ENCODE data around the gene PDGFC. TPM values are rescaled to one million over a fixed set of nuclear protein-coding genes. Genes with fewer than 3 reads are reported as not detected.

PDGFC gene
- total and polyA plus RNA-seq, 8 donors = 4.9 to 39.8 (median 10.8) TPM

DNA sequence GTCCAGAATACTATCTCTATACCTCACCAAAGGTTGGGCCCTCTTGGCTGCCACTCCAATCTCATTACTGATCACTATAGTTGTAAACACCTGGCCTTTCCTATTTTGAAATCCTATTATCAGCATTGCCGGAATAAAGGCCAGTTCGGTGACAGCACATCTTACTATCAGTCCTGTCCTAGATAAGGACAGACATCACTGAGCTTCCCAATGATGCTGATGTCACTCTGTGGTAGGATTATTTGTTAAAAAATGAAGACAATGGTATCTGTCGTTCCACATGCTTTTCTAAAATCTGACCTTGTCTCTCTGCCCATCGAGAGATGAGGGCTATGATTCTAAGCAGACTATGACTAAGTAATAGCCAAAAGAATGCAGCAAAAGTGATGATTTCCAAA, 260.4 kb downstream of the PDGFC start:
- no peak for TF ChIP-seq POLR2A (IDR thresholded peaks at IDR 0.05)
- no peak for TF ChIP-seq POLR2AphosphoS5 (IDR thresholded peaks at IDR 0.05)
- TF ChIP-seq, protein P1, sequence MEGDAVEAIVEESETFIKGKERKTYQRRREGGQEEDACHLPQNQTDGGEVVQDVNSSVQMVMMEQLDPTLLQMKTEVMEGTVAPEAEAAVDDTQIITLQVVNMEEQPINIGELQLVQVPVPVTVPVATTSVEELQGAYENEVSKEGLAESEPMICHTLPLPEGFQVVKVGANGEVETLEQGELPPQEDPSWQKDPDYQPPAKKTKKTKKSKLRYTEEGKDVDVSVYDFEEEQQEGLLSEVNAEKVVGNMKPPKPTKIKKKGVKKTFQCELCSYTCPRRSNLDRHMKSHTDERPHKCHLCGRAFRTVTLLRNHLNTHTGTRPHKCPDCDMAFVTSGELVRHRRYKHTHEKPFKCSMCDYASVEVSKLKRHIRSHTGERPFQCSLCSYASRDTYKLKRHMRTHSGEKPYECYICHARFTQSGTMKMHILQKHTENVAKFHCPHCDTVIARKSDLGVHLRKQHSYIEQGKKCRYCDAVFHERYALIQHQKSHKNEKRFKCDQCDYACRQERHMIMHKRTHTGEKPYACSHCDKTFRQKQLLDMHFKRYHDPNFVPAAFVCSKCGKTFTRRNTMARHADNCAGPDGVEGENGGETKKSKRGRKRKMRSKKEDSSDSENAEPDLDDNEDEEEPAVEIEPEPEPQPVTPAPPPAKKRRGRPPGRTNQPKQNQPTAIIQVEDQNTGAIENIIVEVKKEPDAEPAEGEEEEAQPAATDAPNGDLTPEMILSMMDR (IDR thresholded peaks at IDR 0.05) = no peak
- no peak for TF ChIP-seq EP300 (IDR thresholded peaks at IDR 0.05)
- Histone ChIP-seq H3K36me3 (no peaks in the 10 kb centered on the region), H3K4me3 (no peak overlapping the region), H3K4me1 (no peaks in the 10 kb centered on the region), H3K27me3 (no peaks in the 10 kb centered on the region), H3K9me3 (no peaks in the 10 kb centered on the region), H3K27ac (no peak overlapping the region)
- DNase-seq = no peak
- WGBS, 5 donors = 82 to 92% (median 88%) methylated on average over 4 of the region's 4 CpGs
- intact Hi-C loops (cut with DNase I; ENCODE audit: low total_unique reads) = no loop called here

Small RNA genes within 50 kb of the gene (small RNA-seq; reads per million reads assigned to genes)
- 0 reads per million in 4 donors for gene AC092608.2

Other genes with a start within 250 kb of the PDGFC start
- 10 to 100 TPM in 1 of 5 donors, 1 to 10 TPM in 3, not detected in 1; 5.1 to 12.1 (median 6.0) TPM for gene GLRB, start 104.4 kb upstream of the PDGFC start, total RNA-seq
- 1 to 10 TPM; 1.6 to 3.1 (median 2.5) TPM for gene GLRB, start 104.4 kb upstream of the PDGFC start, polyA plus RNA-seq
- gene GRIA2, start 248.9 kb upstream of the PDGFC start, total RNA-seq = 10 to 100 TPM in 1 of 5 donors, 1 to 10 TPM in 1, under 1 TPM in 1, not detected in 2; 0.43 to 15.2 (median 1.8) TPM
- gene GRIA2, start 248.9 kb upstream of the PDGFC start, polyA plus RNA-seq = under 1 TPM in 2 of 3 donors, not detected in 1; 0.06 to 0.18 TPM

All from stomach (tissue), 9 donors.